DMS 273 (cell line): ENCODE results near the gene IRAK1.
"Not testable (repeated sequence)": the region's sequence is repeated elsewhere in the genome, so short reads cannot be mapped to it uniquely, and the experiment has no call there.

Experiments used
- DNase-seq: peaks from one replicate; lab custom pipeline; 2025; ENCODE audit not compliant: unreplicated experiment; lab: John Stamatoyannopoulos, UW

The IRAK1 gene

GRCh38 chrX:154002215-154002719, 17.4 kb downstream of the IRAK1 start:
- DNase-seq = peak; percentile 93

- DNase-seq = peak; percentile 91
Measured at GRCh38 chrX:154000051-154000450, 19.7 kb downstream of the IRAK1 start.

- no peak for DNase-seq
Measured at GRCh38 chrX:153999359-154000037, 20.2 kb downstream of the IRAK1 start.

GRCh38 chrX:153995504-153995903, 24.2 kb downstream of the IRAK1 start:
- no peak for DNase-seq

GRCh38 chrX:153994398-153994797, 25.3 kb downstream of the IRAK1 start:
- not testable (repeated sequence) for DNase-seq

- no peak for DNase-seq
Measured at GRCh38 chrX:153993978-153994377, 25.7 kb downstream of the IRAK1 start.

- DNase-seq = peak; percentile 92
Measured at GRCh38 chrX:153993079-153993478, 26.6 kb downstream of the IRAK1 start.

- DNase-seq = no peak
Measured at GRCh38 chrX:153992180-153992579, 27.5 kb downstream of the IRAK1 start.

- DNase-seq = no peak
Measured at GRCh38 chrX:153991013-153991580, 28.6 kb downstream of the IRAK1 start.

- no peak for DNase-seq
Measured at GRCh38 chrX:153989973-153990655, 29.6 kb downstream of the IRAK1 start.

- DNase-seq = no peak
Measured at GRCh38 chrX:153988493-153988892, 31.2 kb downstream of the IRAK1 start.

GRCh38 chrX:153984351-153985178, 35.1 kb downstream of the IRAK1 start:
- DNase-seq = no peak

- DNase-seq = no peak
Measured at GRCh38 chrX:153983321-153983801, 36.3 kb downstream of the IRAK1 start.

- DNase-seq = no peak
Measured at GRCh38 chrX:153981771-153982533, 37.8 kb downstream of the IRAK1 start.

- no peak for DNase-seq
Measured at GRCh38 chrX:153981231-153981630, 38.5 kb downstream of the IRAK1 start.

GRCh38 chrX:153980394-153980793, 39.3 kb downstream of the IRAK1 start:
- DNase-seq = not testable (repeated sequence)

GRCh38 chrX:153974726-153975286, 44.9 kb downstream of the IRAK1 start:
- DNase-seq = no peak

GRCh38 chrX:153974003-153974725, 45.5 kb downstream of the IRAK1 start:
- no peak for DNase-seq
